Ovary (tissue), 9 donors: ENCODE results near the gene CENATAC. TPM values are rescaled to one million over a fixed set of nuclear protein-coding genes. Genes with fewer than 3 reads are reported as not detected.

Experiments used
- DNase-seq, 5 donors: peaks; one replicate each; pipeline ENCODE4 v3.0.0-alpha.2; 2019 to 2020
- H3K27ac ChIP-seq, 2 donors: fragments of 200-600 bp; one replicate each; pipeline versions ENCODE4 v1.5.1 to v1.8.0; 2019 to 2022
- H3K27me3 ChIP-seq: fragments of 200-600 bp; one replicate; pipeline ENCODE4 v1.8.0; 2022
- H3K36me3 ChIP-seq: fragments of 200-600 bp; sonication (generic); one replicate; pipeline ENCODE4 v1.5.1; 2019
- H3K4me1 ChIP-seq: one replicate; pipeline ENCODE4 v1.8.1; 2013; ENCODE audit warnings: mild to moderate bottlenecking, moderate library complexity; ENCODE audit not compliant: insufficient read depth
- H3K4me3 ChIP-seq: fragments of 200-600 bp; sonication (generic); one replicate; pipeline ENCODE4 v1.5.1; 2017
- H3K9me3 ChIP-seq, 2 donors: fragments of 200-600 bp in 1 of 2; sonication (generic) in 1 of 2; one replicate each; pipeline versions ENCODE4 v1.5.1 to v1.8.1; 2013 to 2019; ENCODE audit warnings: mild to moderate bottlenecking in 1 of 2, moderate library complexity in 1 of 2
- EP300 ChIP-seq: sonication (generic); formaldehyde crosslinking; IDR thresholded peaks from one replicate; pipeline ENCODE4 v1.6.1; 2017; ENCODE audit warnings: antibody characterized with exemption
- POLR2A ChIP-seq: fragments of 450-650 bp; IDR thresholded peaks from one replicate; pipeline ENCODE4 v1.6.1; 2017; ENCODE audit warnings: antibody characterized with exemption, mild to moderate bottlenecking, moderate library complexity
- WGBS, 3 donors: extraction: QIAGEN DNeasy Blood & Tissue Kit in 1 of 3; methylation state at CpG; one replicate each; pipeline versions ENCODE4 v1.1.5 to v1.1.7; 2013 to 2017; 5-methylcytosine and 5-hydroxymethylcytosine counted together
- intact Hi-C, 4 donors: fragments of 100-400 bp; cut with DNase I; formaldehyde crosslinking; loops; one replicate each; pipeline versions ENCODE4 v1.11.0 to v1.15.1; 2022 to 2023
- polyA plus RNA-seq, 2 donors: library from polyadenylated mRNA; stranded (reverse); fragments of 200-250 nt in 1 of 2; fragments of 350-450 nt in 1 of 2; fragmentation: Illumina TruSeq in 1 of 2; extraction: RNeasy Lipid Tissue Mini Kit (QIAGEN cat#74804) in 1 of 2; gene quantifications; one replicate each; pipeline ENCODE4 v1.2.3, GENCODE V29; 2013 to 2014
- total RNA-seq, 7 donors: library from RNA; depleted of rRNA in 2 of 7; stranded (reverse); fragments of >200 nt in 2 of 7; fragmentation: NEBNext Ultra II Directional in 3 of 7; extraction: Animal tissue kit (Norgen Biotek cat#: 25700) in 3 of 7; gene quantifications; one replicate each; pipeline versions ENCODE4 v1.1.0 to v1.2.4, GENCODE V29; 2016 to 2023
- TF ChIP-seq, protein P1 (sequence below), 3 donors: fragments of 450-650 bp in 2 of 3; fragments of 200-600 bp in 1 of 3; IDR thresholded peaks; one replicate each; pipeline versions ENCODE4 v1.5.1 to v1.8.0; 2016 to 2022; ENCODE audit warnings: antibody characterized with exemption in 3 of 3, mild to moderate bottlenecking in 1 of 3
- donor health status: DM: no; HTN: no; CAD: no; lungs with moderate emphysema.
- donor health status: DM: no; HTN: no; CAD: no.
- donor health status: Bipolar disorder and iron deficiency.
- donor health status: DM: yes; HTN: yes; CAD: no.
- donor health status: DM: no; HTN: no; CAD: no.
- donor health status: DM: yes; HTN: yes; CAD: no.

Gene CENATAC
- total and polyA plus RNA-seq, 9 donors, result 19.9 to 51.0 (median 26.3) TPM

DNA sequence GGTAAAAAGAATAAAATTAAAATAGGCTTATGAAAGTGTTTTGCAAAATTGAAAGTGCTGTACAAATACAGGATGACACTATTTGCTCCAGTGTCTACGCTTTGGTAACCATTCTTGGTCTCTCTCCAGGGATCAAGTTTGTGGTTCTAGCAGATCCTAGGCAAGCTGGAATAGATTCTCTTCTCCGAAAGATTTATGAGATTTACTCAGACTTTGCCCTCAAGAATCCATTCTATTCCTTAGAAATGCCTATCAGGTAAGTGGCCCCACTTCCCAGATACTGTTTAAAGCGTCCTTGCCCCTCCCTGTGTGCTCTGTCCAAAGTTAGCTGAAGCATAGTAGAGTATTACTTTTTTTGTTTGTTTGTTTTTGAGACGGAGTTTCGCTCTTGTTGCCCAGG lies 23.7 kb downstream of the CENATAC start:
- no peaks in the 10 kb centered on the region for H3K27me3 ChIP-seq
- H3K4me1 ChIP-seq, result peaks cover 7% of the 10 kb centered on the region
- no peaks in the 10 kb centered on the region for H3K9me3 ChIP-seq
- no peak overlapping the region for H3K4me3 ChIP-seq
- 87 to 95% (median 88%) methylated on average over 5 of the region's 5 CpGs for WGBS, 3 donors
- H3K36me3 ChIP-seq, result no peaks in the 10 kb centered on the region
- TF ChIP-seq, protein P1, sequence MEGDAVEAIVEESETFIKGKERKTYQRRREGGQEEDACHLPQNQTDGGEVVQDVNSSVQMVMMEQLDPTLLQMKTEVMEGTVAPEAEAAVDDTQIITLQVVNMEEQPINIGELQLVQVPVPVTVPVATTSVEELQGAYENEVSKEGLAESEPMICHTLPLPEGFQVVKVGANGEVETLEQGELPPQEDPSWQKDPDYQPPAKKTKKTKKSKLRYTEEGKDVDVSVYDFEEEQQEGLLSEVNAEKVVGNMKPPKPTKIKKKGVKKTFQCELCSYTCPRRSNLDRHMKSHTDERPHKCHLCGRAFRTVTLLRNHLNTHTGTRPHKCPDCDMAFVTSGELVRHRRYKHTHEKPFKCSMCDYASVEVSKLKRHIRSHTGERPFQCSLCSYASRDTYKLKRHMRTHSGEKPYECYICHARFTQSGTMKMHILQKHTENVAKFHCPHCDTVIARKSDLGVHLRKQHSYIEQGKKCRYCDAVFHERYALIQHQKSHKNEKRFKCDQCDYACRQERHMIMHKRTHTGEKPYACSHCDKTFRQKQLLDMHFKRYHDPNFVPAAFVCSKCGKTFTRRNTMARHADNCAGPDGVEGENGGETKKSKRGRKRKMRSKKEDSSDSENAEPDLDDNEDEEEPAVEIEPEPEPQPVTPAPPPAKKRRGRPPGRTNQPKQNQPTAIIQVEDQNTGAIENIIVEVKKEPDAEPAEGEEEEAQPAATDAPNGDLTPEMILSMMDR (IDR thresholded peaks at IDR 0.05), result no peak
- TF ChIP-seq POLR2A, result no peak
- DNase-seq, result no peak
- intact Hi-C loops, result no loop called here
- no peak overlapping the region for H3K27ac ChIP-seq

DNA sequence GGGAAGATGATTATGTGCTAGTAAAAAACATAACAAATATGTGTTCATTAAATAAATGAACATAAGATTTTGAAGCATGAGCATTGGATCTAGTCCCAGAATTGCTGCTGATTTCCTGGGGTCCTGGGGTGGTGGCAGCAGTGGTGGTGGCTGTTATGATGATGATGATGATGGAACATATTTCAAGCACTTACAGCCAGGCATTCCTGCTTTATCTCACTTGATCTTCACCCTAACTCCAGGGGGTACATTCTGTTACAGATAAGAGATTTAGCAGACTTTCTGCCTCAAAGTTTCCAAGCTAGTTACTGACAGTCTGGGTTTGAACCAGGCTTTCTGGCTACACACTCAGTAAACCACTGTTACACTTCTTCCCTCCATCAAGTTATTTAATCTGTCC lies 25.8 kb downstream of the CENATAC start:
- Histone ChIP-seq H3K36me3 (no peaks in the 10 kb centered on the region), H3K27me3 (no peaks in the 10 kb centered on the region), H3K4me1 (peaks cover 7% of the 10 kb centered on the region), H3K9me3 (no peaks in the 10 kb centered on the region), H3K27ac (no peak overlapping the region), H3K4me3 (no peak overlapping the region)
- DNase-seq, result no peak
- TF ChIP-seq EP300, result no peak
- TF ChIP-seq, protein P1 (IDR thresholded peaks at IDR 0.05), result no peak
- no peak for TF ChIP-seq POLR2A
- intact Hi-C loops, result no loop called here

DNA sequence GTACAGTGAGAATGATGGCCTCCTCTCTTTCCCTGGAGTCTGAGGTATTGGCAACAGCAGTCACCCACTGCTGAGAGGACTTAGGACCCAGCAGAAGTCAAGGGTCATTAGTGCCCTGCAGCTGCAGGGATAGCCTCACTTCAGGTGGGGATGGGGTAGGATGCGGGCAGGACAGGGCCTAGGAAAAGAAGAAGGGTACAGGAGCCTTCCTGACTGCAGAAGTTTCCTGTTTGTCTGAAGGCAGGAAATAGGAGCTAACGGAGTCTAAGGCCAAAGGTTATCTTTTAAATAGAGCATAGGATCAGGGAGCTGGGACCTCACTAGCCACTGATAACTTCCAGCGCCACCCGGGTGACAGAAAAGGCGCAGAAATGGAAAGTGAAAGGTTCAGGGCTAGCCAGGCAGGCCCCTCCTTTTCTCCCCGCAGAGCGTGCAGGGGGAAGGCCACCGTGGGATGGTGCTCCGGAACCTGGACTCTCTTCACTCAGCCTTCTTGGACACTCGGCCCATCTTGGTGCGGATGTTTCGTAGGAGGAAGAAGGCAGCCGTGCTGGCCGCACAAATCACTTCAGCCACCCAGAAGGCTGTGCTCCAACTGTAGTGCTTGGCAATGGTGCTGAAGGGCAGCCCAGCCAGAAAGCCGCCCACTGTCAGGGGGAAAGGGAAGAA lies 26.6 kb downstream of the CENATAC start:
- H3K4me3 ChIP-seq, result no peak overlapping the region
- no peak overlapping the region for H3K27ac ChIP-seq
- H3K36me3 ChIP-seq, result no peaks in the 10 kb centered on the region
- H3K4me1 ChIP-seq, result peaks cover 5% of the 10 kb centered on the region
- 59 to 68% (median 65%) methylated on average over 15 of the region's 15 CpGs for WGBS, 3 donors
- DNase-seq, result no peak
- TF ChIP-seq EP300 (no peak), POLR2A (no peak)
- TF ChIP-seq, protein P1 (IDR thresholded peaks at IDR 0.05), result no peak
- no peaks in the 10 kb centered on the region for H3K27me3 ChIP-seq
- no peaks in the 10 kb centered on the region for H3K9me3 ChIP-seq
- intact Hi-C loops, result no loop called here

DNA sequence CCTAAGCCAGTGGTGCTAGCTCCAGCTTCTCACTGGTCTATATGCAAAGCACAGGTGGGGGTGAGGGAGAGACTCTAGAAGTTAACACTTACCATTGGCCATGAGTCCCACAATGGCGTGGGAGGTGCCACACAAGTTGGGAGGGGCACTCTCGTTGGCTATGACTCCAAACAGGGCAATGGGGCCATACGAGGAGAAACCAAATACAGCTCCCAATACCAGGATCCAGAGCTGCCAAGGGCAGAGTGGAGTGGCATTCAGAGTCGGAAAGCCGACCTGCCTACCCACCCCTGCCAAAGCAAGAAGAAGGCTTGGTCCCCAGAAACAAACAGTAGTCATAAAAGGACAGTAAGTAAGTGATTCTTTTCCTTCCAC lies 27.1 kb downstream of the CENATAC start:
- H3K36me3 ChIP-seq, result no peaks in the 10 kb centered on the region
- TF ChIP-seq, protein P1 (IDR thresholded peaks at IDR 0.05), result no peak
- TF ChIP-seq POLR2A (no peak), EP300 (no peak)
- no peak overlapping the region for H3K27ac ChIP-seq
- no peaks in the 10 kb centered on the region for H3K27me3 ChIP-seq
- no peak for DNase-seq
- H3K4me3 ChIP-seq, result no peak overlapping the region
- no peaks in the 10 kb centered on the region for H3K9me3 ChIP-seq
- peaks cover 2% of the 10 kb centered on the region for H3K4me1 ChIP-seq
- intact Hi-C loops, result no loop called here
- WGBS, 3 donors, result 58 to 66% (median 62%) methylated on average over 5 of the region's 5 CpGs
